GM18868 (cell line): Measurements from ENCODE around the gene GDF2.

Experiments used
- ATAC-seq: cut with Tn5 transposase; IDR thresholded peaks from one replicate; pipeline ENCODE4 v1.9.1; 2021; ENCODE audit warnings: mild to moderate bottlenecking, moderate library complexity; ENCODE audit not compliant: unreplicated experiment

GDF2 gene

DNA sequence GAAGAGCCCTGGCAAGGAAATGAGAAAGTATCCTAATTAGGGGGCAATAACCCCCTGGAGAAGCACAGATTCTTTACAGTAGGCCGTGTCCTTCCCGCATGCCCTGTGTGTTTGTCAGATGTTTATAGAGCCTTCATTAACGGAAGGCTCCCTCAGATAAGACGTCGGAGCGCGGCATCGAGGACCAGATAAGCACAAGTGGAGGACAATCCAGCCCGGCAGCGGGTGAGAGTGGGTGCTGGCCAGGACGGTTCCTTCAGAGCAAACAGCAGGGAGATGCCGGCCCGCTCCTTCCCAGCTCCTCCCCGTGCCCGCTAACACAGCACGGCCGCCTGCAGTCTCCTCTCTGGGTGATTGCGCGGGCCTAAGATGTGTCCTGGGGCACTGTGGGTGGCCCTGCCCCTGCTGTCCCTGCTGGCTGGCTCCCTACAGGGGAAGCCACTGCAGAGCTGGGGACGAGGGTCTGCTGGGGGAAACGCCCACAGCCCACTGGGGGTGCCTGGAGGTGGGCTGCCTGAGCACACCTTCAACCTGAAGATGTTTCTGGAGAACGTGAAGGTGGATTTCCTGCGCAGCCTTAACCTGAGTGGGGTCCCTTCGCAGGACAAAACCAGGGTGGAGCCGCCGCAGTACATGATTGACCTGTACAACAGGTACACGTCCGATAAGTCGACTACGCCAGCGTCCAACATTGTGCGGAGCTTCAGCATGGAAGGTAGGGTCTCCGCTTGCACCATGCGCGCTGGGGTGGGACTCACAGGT lies at the start of gene GDF2:
Gene GDF2 (plus strand): TSS at position 155 of the 762 bp plus-strand sequence. CDS start 215 bp downstream, at position 370.
- ATAC-seq = no peak

DNA sequence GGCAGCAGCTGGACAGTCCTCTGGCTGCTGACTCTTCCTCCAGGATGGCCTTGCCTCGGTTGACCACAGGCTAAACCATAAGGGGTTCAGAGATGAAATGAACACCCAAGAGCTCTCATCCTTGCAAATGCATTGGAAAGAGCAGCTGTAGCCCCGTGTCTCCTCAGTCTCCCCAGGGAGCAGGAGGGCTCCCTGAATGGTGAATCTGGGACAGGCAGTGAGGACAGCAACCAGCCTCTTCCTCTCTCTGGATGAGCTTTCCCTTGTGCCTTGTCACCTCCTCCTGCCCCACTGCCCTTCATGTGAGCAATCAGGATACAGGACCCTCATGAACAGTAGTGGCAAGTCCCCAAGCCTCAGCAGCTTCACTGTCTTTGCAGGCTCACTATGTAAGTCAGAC lies 46.2 kb upstream of the GDF2 start:
- no peak for ATAC-seq

DNA sequence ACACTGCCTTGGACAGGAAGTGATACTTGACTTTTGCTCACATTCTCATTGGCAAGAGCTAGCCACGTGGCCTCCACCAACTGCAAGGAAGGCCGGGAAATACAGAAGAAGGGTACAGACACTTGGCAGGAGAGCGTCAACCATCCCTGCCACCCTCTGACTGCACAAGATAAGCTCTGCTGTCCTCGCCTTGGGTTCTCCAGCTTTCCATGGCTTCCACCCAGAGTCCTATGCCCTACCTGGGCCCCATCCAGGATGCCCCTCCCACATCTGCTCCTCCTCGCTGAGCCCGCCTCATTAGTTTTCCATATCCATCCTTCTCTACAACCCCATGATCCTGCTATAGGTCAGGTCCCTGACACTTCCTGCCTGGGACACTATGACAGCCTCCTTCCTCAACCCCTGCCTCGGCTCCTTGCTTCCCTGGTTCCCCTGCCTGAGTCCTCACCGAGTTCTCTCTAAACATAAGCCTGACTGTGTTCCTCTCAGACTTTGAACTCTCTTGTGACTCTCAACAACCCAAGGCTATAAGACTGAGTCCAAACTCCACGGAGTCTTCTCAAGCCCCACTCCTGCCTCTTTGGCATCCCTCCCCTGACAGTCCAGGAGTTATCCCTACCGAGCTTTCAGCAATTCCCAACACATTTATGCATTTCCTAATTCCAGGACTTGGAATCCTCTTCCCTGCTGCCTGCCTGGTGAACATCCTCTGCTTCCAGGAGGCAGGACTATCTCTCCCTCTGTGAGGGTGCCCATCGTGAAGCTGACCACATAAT lies 45.5 kb upstream of the GDF2 start:
- ATAC-seq = no peak

DNA sequence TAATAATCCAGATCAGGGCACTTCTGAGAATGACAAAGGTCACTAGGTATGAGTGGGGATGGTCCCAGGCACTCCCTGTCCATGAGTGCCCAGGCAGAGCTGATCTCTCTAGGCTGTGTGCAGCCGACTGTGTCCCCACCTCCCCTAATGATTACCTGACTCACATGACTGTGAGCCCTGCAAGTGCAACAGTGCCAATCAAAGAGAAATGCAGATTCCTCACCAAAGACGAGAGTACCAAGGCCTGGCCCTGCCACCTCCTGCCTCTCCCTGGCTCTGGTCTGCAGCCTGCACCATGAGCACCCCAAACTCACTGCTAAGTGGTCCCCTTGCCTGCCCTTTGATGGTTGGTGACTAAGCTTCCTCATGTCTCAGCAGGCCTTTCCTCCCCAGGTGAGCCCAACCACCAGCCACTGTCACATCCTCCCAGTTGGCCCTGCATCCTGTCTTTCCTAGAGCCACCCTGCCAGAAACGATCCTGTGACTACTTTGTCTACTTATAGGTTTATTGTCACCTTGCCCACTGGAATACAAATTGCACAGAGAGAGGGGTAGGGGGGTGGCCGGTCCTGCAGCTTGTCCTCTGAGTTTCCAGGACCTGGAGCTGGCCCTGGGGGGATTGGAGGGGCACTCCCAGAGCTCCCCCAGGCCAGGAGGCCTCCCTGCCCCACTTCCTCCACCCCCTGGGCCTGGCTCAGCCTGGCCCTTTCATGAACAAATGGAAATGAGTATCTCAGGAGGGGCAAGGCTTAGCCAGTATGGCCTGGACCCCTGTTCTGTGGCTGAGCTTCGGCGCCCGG lies 44.7 kb upstream of the GDF2 start:
- no peak for ATAC-seq

GRCh38 chr10:47278152-47278473 lies 44.1 kb upstream of the GDF2 start:
- no peak for ATAC-seq

GRCh38 chr10:47278720-47279119 lies 43.5 kb upstream of the GDF2 start:
- ATAC-seq = no peak

- no peak for ATAC-seq
Measured at GRCh38 chr10:47279276-47279675, 43.0 kb upstream of the GDF2 start.

GRCh38 chr10:47282005-47282656 lies 40.1 kb upstream of the GDF2 start:
- no peak for ATAC-seq

GRCh38 chr10:47282657-47283018 lies 39.6 kb upstream of the GDF2 start:
- ATAC-seq = no peak

GRCh38 chr10:47283101-47283630 lies 39.1 kb upstream of the GDF2 start:
- ATAC-seq = no peak

DNA sequence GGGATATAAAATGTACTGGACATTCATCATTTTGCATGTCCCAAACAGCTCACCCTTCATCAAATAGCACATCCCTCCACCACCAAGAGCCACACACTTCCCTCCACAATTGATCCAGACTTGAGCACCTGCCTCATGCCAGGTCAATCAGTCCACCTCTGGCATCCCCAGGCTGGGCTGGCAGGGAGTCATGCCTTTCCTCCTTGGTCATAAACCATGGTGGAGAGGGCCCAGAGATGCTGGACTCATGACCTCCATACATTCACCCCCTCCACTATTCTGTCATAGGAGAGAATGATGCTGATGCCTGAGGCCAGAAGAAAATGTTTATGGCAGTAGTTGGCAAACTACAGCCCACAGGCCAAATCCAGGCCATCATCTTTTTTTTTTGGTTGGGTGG lies 38.4 kb upstream of the GDF2 start:
- ATAC-seq = no peak

GRCh38 chr10:47285381-47286115 lies 36.7 kb upstream of the GDF2 start:
- ATAC-seq = no peak

DNA sequence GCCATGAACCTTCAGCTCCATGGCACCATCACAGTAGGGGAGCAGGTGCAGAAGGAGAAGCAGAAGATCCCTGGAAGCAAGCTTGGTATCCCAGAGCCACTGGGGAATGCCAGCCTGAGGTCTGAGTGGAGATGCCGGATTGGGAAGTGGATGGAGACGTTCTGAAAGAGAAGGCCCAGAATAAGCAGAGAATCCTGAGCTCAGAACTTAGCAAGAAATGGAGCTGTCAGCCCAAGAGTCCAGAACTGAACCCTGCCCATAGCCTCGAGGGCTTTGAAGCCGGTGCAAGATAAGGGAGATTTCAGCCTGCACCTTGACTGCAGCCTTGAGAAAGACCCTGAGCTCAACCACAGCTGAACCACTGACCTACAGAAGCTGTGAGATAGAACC lies 36.1 kb upstream of the GDF2 start:
- no peak for ATAC-seq

GRCh38 chr10:47286591-47287315 lies 35.5 kb upstream of the GDF2 start:
- ATAC-seq = no peak

GRCh38 chr10:47287365-47287802 lies 34.9 kb upstream of the GDF2 start:
- ATAC-seq = no peak

DNA sequence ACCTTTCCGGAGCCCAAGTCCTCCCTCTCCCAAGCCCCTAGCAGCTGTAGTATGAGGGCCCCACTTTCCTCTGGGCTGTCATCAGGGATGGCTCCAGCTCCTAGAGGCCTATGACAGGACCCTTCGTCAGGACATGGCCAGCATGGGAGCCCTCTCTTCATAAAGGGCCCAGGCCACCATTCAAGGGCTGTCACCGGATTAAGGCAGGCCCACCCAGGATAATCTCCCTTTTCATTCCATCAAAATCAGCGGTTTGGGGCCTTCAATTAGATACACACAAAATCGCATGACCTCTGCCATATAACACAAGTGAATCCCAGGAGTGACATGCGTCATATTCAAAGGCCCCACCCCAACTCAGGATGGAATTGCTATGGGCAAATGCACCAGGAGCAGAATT lies 34.4 kb upstream of the GDF2 start:
- no peak for ATAC-seq

- ATAC-seq = no peak
Measured at GRCh38 chr10:47288236-47288635, 34.0 kb upstream of the GDF2 start.

GRCh38 chr10:47288916-47289495 lies 33.2 kb upstream of the GDF2 start:
- no peak for ATAC-seq

DNA sequence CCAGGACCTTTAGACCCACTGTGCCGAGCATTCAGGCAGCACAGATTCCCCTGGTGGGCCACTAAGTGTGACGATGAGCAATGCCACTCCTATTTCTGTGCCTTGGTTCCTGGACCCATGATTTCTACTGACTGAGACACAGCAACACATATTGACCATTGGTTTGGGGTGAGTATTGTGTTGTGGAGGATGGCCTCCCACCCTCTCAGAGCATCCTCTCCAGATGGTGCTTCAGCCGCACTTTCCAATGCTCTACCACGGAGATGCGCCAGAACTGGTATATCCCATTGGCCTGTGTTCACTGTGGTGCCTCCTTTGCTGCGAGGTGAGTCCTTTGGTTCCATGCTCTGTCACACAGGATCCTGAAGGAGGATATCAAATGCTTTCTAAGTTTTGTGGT lies 32.3 kb upstream of the GDF2 start:
- ATAC-seq = no peak
